HG02884 (cell line): ENCODE results near the gene SUSD4.

ENCODE experiments used
- ATAC-seq: cut with Tn5 transposase; IDR thresholded peaks from one replicate; pipeline ENCODE4 v1.9.1; 2021; ENCODE audit warnings: mild to moderate bottlenecking, moderate library complexity; ENCODE audit not compliant: unreplicated experiment

The SUSD4 gene

GRCh38 chr1:223197923-223198627 lies 165.9 kb downstream of the SUSD4 start:
- ATAC-seq: no peak

GRCh38 chr1:223189903-223190724 lies 173.9 kb downstream of the SUSD4 start:
- ATAC-seq: peak; percentile 73

DNA sequence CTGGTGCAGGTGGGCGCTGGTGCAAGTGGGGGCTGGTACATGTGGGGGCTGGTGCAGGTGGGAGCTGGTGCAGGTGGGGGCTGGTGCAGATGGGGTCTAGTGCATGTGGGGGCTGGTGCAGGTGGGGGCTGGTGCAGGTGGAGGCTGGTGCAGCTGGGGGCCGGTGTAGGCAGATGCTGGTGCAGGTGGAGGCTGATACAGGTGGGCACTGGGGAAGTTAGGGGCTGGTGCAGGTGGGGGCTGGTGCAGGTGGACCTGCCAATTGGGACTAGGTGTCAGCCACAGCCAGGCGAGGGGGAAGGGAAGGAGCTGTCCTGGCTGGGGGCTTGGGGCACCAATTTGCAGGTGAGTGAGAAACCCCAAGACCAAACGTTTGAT lies 174.5 kb downstream of the SUSD4 start:
- no peak for ATAC-seq

- no peak for ATAC-seq
Measured at GRCh38 chr1:223188618-223189356, 175.2 kb downstream of the SUSD4 start.

DNA sequence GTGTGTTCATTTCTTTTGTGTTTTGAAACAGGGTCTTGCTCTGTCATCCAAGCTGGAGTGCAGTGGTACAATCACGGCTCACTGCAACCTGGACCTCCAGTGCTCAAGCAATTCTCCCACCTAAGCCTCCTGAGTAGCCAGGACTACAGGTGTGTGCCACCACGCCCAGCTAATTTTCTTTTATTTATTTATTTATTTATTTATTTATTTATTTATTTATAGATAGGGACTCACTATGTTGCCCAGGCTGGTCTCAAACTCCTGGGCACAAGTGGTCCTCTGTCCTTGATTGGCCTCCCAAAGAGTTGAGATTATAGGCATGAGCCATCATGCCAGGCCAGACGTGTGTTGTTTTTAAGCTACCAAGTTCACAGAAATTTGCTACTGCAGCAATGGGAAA lies 177.2 kb downstream of the SUSD4 start:
- ATAC-seq: no peak

DNA sequence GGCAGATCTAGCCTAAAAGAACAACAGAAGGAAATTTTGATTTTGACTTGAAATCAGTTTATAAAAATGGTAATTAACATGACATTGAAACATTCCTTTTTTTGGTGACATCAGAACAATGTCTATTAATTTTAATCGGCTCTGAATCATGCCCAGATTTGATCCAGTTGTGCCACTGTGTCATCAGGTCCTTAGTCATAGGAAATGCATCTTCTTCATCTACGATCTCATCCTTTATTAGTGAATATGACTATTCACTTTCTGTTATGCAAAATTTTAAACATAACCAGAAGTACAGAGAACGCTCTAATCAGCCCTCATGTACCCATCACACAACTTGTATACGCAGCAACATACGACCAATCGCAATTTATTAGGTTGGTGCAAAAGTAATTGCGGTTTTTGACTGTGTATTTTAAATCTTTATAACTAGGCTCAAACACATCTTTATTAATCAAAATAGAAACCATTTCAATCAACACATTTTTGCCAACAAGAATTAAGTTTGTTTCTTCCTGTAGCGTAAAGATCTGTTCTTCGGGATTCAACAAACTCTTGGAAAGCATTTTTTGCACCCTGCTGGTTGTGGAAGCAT lies 180.6 kb downstream of the SUSD4 start:
- no peak for ATAC-seq

- ATAC-seq: no peak
Measured at GRCh38 chr1:223180731-223181321, 183.2 kb downstream of the SUSD4 start.

DNA sequence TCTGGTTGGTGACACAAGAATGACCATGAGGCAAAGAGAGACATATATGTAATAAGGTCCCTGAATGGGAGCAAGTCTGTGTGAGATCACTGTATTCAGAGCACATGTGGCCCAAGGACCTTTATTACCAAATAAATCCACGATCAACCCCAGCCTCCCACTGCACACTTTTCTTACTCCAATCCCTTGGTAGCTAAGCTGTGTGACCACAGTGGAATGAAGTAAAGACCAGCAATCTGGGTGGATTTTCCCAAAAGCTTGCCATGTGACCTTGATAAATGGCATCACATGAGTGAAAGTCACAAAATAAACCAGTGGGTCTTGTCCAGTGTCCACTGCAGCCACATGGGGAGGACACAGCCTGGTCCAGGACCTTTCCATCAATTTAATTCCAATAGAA lies 184.2 kb downstream of the SUSD4 start:
- ATAC-seq: no peak

- no peak for ATAC-seq
Measured at GRCh38 chr1:223179280-223179679, 184.7 kb downstream of the SUSD4 start.

GRCh38 chr1:223177681-223178080 lies 186.3 kb downstream of the SUSD4 start:
- no peak for ATAC-seq

GRCh38 chr1:223176437-223176836 lies 187.5 kb downstream of the SUSD4 start:
- ATAC-seq: no peak

- ATAC-seq: no peak
Measured at GRCh38 chr1:223175633-223176032, 188.3 kb downstream of the SUSD4 start.

DNA sequence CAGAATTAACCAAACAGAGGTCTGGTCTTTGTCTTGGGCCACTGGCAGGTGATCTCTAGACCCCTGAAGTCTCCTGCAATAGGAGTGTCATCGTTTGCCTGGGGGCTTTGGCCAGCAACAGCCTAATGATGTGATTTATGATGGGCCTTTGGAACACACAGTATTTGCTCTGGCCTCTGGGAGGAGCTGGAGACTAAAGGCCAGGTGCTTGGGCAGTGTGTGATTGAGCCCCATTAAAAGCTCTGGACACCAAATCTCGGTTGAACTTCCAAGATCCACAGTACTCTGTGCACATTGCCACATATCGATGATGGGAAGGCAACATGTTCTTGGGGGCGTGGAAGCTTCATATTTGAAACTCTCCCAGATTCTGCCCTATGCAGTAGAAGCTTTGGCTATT lies 188.9 kb downstream of the SUSD4 start:
- ATAC-seq: no peak
